Mesenchymal stem cell (in vitro differentiated cells and primary cell): ENCODE results near the gene SGTA.

Experiments
- DNase-seq: peaks from one replicate; pipeline ENCODE4 v3.0.0-alpha.2; 2013
- H2AFZ ChIP-seq: one replicate; pipeline ENCODE4 v1.6.1; 2013; ENCODE audit warnings: low read depth, mild to moderate bottlenecking, control low read depth, inconsistent platforms, low read length, moderate library complexity
- H2AK5ac ChIP-seq: 2 replicates; pipeline ENCODE4 v1.6.1; 2013; ENCODE audit warnings: low read length, moderate library complexity, mild to moderate bottlenecking, inconsistent platforms; ENCODE audit not compliant: severe bottlenecking
- H2BK120ac ChIP-seq: one replicate; pipeline ENCODE4 v1.6.1; 2013; ENCODE audit warnings: low read depth, mild to moderate bottlenecking, inconsistent platforms, low read length, moderate library complexity
- H2BK12ac ChIP-seq, 2 experiments: one replicate each; pipeline ENCODE4 v1.6.1; 2013; ENCODE audit warnings: inconsistent platforms in 2 of 2, low read length in 2 of 2, mild to moderate bottlenecking in 2 of 2, moderate library complexity in 2 of 2, control low read depth in 1 of 2
- H2BK15ac ChIP-seq: one replicate; pipeline ENCODE4 v1.6.1; 2013; ENCODE audit warnings: mild to moderate bottlenecking, low read depth, inconsistent platforms; ENCODE audit not compliant: poor library complexity, severe bottlenecking
- H2BK5ac ChIP-seq: 2 replicates; pipeline ENCODE4 v1.6.1; 2013; ENCODE audit warnings: low read depth, mild to moderate bottlenecking, low read length, control low read depth, inconsistent platforms; ENCODE audit not compliant: poor library complexity, severe bottlenecking
- H3K14ac ChIP-seq, 2 experiments: one replicate each; pipeline ENCODE4 v1.6.1; 2013; ENCODE audit warnings: inconsistent platforms in 2 of 2, low read length in 2 of 2, control low read depth in 1 of 2, mild to moderate bottlenecking in 1 of 2, moderate library complexity in 1 of 2
- H3K18ac ChIP-seq, 2 experiments: one replicate each; pipeline ENCODE4 v1.6.1; 2013; ENCODE audit warnings: inconsistent platforms in 2 of 2, low read length in 2 of 2, control low read depth in 1 of 2, low read depth in 1 of 2, mild to moderate bottlenecking in 1 of 2
- H3K23ac ChIP-seq, 2 experiments: one replicate each; pipeline ENCODE4 v1.6.1; 2013; ENCODE audit warnings: inconsistent platforms in 2 of 2, low read length in 2 of 2, mild to moderate bottlenecking in 2 of 2, moderate library complexity in 2 of 2, control low read depth in 1 of 2
- H3K27ac ChIP-seq: 2 replicates; pipeline ENCODE4 v1.5.1; 2013; ENCODE audit warnings: mild to moderate bottlenecking, moderate library complexity, low read length, control low read depth, inconsistent platforms; ENCODE audit not compliant: poor library complexity, severe bottlenecking
- H3K27me3 ChIP-seq, 2 experiments: 2 replicates each; pipeline versions ENCODE4 v1.6.1 to v1.7.0; 2013; ENCODE audit warnings: low read length in 2 of 2, mild to moderate bottlenecking in 2 of 2, moderate library complexity in 2 of 2, control low read depth in 1 of 2, inconsistent platforms in 1 of 2; ENCODE audit not compliant: control insufficient read depth in 1 of 2, insufficient read depth in 1 of 2
- H3K36me3 ChIP-seq, 2 experiments: 2 replicates each; pipeline versions ENCODE4 v1.6.1 to v1.7.0; 2013; ENCODE audit warnings: low read length in 2 of 2, control low read depth in 1 of 2, inconsistent platforms in 1 of 2, low read depth in 1 of 2, mild to moderate bottlenecking in 1 of 2; ENCODE audit not compliant: insufficient read depth in 2 of 2, control insufficient read depth in 1 of 2
- H3K4ac ChIP-seq, 2 experiments: one replicate each; pipeline ENCODE4 v1.6.1; 2013; ENCODE audit warnings: inconsistent platforms in 2 of 2, low read length in 2 of 2, mild to moderate bottlenecking in 2 of 2, moderate library complexity in 2 of 2, control low read depth in 1 of 2, low read depth in 1 of 2
- H3K4me1 ChIP-seq: 2 replicates; pipeline ENCODE4 v1.6.1; 2013; ENCODE audit warnings: low read depth, low read length, control low read depth; ENCODE audit not compliant: control insufficient read depth, insufficient read depth
- H3K4me2 ChIP-seq: 2 replicates; pipeline ENCODE4 v1.6.1; 2013; ENCODE audit warnings: low read length, mild to moderate bottlenecking, inconsistent platforms; ENCODE audit not compliant: poor library complexity, severe bottlenecking
- H3K4me3 ChIP-seq, 2 experiments: 2 replicates each; pipeline versions ENCODE4 v1.5.1 to v1.7.0; 2013; ENCODE audit warnings: low read length in 2 of 2, mild to moderate bottlenecking in 2 of 2, control low read depth in 1 of 2, low read depth in 1 of 2; ENCODE audit not compliant: insufficient read depth in 1 of 2
- H3K79me1 ChIP-seq: replicated peaks from 2 replicates; pipeline ENCODE4 v1.6.1; 2013; ENCODE audit warnings: mild to moderate bottlenecking, control low read depth, low read length, inconsistent platforms; ENCODE audit not compliant: poor library complexity, severe bottlenecking
- H3K9ac ChIP-seq: 2 replicates; pipeline ENCODE4 v1.7.0; 2013; ENCODE audit warnings: mild to moderate bottlenecking, low read length, moderate library complexity
- H3K9me3 ChIP-seq: 2 replicates; pipeline ENCODE4 v1.7.0; 2013; ENCODE audit warnings: mild to moderate bottlenecking, low read length; ENCODE audit not compliant: control insufficient read depth
- H4K8ac ChIP-seq: one replicate; pipeline ENCODE4 v1.6.1; 2013; ENCODE audit warnings: inconsistent platforms, mild to moderate bottlenecking, low read length, moderate library complexity
- H4K91ac ChIP-seq: one replicate; pipeline ENCODE4 v1.6.1; 2013; ENCODE audit warnings: mild to moderate bottlenecking, low read length, inconsistent platforms
- WGBS: methylation state at CpG from one replicate; pipeline ENCODE4 v1.1.7; 2013; ENCODE audit warnings: mixed read lengths; 5-methylcytosine and 5-hydroxymethylcytosine counted together

Gene SGTA

DNA sequence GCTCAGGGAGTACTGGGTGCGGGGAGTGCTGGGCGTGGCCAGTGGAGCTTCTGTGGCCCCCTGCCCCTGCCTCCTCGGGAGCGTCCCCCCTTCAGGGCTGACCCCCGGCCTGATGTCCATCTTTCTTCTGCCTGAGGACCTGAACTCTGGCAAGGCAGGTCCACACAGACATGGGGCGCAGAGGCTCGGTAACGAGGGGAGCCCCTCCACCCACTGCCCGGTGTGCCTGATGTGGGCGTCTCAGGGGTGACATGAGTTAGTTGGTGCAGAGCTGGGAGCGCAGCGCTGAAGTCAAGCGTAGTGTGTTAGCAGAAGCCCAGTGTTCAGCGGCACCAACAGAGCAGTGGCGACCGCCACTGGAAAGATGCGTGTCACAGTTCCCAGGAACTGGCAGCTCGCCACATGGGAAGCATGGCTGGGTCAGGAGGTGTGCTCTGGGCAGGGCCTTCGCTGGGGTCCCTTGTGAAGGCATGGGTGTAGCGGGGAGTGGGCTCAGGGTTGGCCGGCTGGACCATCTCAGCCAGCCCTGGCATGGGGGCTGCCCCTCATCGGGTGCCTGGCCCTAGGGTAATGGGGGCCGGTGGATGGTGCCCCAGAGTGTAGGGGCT, 13.7 kb upstream of the SGTA start:
- no peak overlapping the region for H3K27ac ChIP-seq
- peaks cover 55% of the 10 kb centered on the region for H3K79me1 ChIP-seq
- no peak overlapping the region for H2AK5ac ChIP-seq
- no peak overlapping the region for H3K4me3 ChIP-seq
- H2BK5ac ChIP-seq, result no peak overlapping the region
- H2BK15ac ChIP-seq, result no peak overlapping the region
- no peak overlapping the region for H3K4ac ChIP-seq
- H3K23ac ChIP-seq, result no peak overlapping the region
- peaks cover 55 to 96% of the 10 kb centered on the region in 2 experiments for H3K36me3 ChIP-seq
- no peak overlapping the region for H3K18ac ChIP-seq
- no peak overlapping the region for H2BK12ac ChIP-seq
- no peak for DNase-seq
- no peaks in the 10 kb centered on the region for H3K27me3 ChIP-seq
- 97% methylated on average over 23 of the region's 23 CpGs for WGBS
- H3K9ac ChIP-seq, result no peak overlapping the region
- no peak overlapping the region for H3K14ac ChIP-seq
- no peaks in the 10 kb centered on the region for H3K4me1 ChIP-seq
- H3K9me3 ChIP-seq, result no peaks in the 10 kb centered on the region
- H3K4me2 ChIP-seq, result no peak overlapping the region
- H4K8ac ChIP-seq, result no peak overlapping the region
- H4K91ac ChIP-seq, result no peak overlapping the region
- H2BK120ac ChIP-seq, result no peak overlapping the region
- H2AFZ ChIP-seq, result no peak overlapping the region

DNA sequence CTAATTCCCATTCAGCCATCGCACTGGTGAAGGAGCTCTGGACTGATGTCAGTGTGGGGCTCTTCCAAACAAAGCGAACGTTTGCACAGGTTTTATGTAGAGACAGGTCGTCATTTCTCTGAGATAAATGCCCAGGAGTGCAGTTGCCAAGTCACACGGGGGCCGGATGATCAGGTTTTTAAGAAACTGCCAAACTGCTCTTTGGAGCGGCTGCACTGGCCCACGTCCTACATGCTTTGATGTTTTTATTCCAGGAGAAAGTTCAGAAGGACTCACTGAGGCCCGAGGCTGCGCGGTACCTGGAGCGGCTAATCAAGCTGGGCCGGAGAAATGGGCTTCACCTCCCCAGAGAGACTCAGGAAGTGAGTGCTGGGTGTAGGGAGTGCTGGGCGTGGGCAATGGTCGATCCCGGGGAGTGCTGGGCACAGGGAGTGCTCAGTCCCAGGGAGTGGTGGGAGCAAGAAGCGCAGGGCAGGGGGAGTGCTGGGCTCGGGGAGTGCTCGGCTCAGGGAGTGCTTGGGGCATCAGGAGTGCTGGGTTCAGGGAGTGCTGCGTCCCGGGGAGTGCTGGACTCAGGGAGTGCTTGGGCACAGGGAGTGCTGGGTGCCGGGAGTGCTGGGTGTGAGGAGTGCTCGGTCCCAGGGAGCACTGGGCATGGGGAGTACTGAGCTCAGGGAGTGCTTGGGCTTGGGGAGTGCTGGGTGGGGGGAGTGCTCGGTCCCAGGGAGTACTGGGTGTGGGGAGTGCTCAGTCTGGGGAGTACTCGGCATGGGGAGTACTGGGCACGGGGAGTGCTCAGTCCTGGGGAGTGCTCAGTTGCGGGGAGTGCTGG, 13.0 kb upstream of the SGTA start:
- no peak overlapping the region for H2AK5ac ChIP-seq
- H3K9me3 ChIP-seq, result no peaks in the 10 kb centered on the region
- H4K91ac ChIP-seq, result no peak overlapping the region
- no peak overlapping the region for H3K9ac ChIP-seq
- H3K27ac ChIP-seq, result no peak overlapping the region
- no peak overlapping the region for H2BK15ac ChIP-seq
- H3K14ac ChIP-seq, result no peak overlapping the region
- WGBS, result 93% methylated on average over 26 of the region's 27 CpGs
- no peak overlapping the region for H2BK120ac ChIP-seq
- H3K4me1 ChIP-seq, result no peaks in the 10 kb centered on the region
- H3K79me1 ChIP-seq, result peaks cover 55% of the 10 kb centered on the region
- no peak overlapping the region for H3K4me3 ChIP-seq
- H4K8ac ChIP-seq, result no peak overlapping the region
- no peak overlapping the region for H3K4ac ChIP-seq
- H2AFZ ChIP-seq, result no peak overlapping the region
- no peak for DNase-seq
- H3K23ac ChIP-seq, result no peak overlapping the region
- H3K18ac ChIP-seq, result no peak overlapping the region
- H3K4me2 ChIP-seq, result no peak overlapping the region
- no peak overlapping the region for H2BK12ac ChIP-seq
- peaks cover 57 to 96% of the 10 kb centered on the region in 2 experiments for H3K36me3 ChIP-seq
- no peaks in the 10 kb centered on the region for H3K27me3 ChIP-seq
- no peak overlapping the region for H2BK5ac ChIP-seq

DNA sequence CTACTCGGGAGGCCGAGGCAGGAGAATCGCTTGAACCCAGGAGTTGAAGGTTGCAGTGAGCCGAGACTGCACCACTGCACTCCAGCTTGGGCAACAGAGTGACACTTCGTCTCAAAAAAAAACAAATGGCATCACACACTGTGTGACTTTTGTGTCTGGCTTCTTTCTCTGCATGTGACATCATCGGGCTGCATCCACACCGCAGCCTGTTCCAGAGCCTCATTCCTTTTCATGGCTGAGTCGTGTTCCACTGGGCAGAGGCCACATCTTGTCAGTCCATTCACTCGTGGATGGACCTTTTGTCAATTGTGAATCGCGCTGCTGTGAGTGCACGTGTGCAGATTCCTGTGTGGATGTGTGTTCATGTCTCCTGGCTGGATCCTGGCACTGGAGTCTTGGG, 10.5 kb upstream of the SGTA start:
- H2AFZ ChIP-seq, result no peak overlapping the region
- H3K23ac ChIP-seq, result no peak overlapping the region
- no peak overlapping the region for H4K91ac ChIP-seq
- H3K4me2 ChIP-seq, result no peak overlapping the region
- no peak overlapping the region for H3K4ac ChIP-seq
- peaks cover 5% of the 10 kb centered on the region for H3K4me1 ChIP-seq
- H2BK15ac ChIP-seq, result no peak overlapping the region
- H2BK5ac ChIP-seq, result no peak overlapping the region
- no peak overlapping the region for H2AK5ac ChIP-seq
- H3K36me3 ChIP-seq, result peaks cover 53 to 94% of the 10 kb centered on the region in 2 experiments
- H2BK12ac ChIP-seq, result no peak overlapping the region
- H3K9me3 ChIP-seq, result no peaks in the 10 kb centered on the region
- H2BK120ac ChIP-seq, result no peak overlapping the region
- H3K14ac ChIP-seq, result no peak overlapping the region
- H4K8ac ChIP-seq, result no peak overlapping the region
- H3K79me1 ChIP-seq, result peaks cover 58% of the 10 kb centered on the region
- no peak overlapping the region for H3K18ac ChIP-seq
- WGBS, result 97% methylated on average over 12 of the region's 12 CpGs
- DNase-seq, result no peak
- no peak overlapping the region for H3K4me3 ChIP-seq
- H3K27me3 ChIP-seq, result no peaks in the 10 kb centered on the region
- H3K9ac ChIP-seq, result no peak overlapping the region
- no peak overlapping the region for H3K27ac ChIP-seq

DNA sequence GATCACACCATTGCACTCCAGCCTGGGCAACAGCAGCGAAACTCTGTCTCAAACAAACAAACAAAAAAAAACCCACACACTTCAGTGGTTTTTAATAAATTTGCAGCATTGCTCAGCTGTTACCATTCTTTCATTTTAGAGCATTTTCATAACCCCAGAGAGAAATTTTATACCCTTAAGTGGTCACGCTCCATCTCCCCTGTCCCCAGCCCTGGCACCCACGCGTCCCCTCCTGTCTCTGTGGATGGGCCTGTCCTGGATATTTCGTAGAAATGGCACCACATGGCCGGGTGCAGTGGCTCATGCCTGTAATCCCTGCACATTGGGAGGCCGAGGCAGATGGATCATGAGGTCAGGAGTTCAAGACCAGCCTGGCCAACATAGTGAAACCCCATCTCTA, 10.1 kb upstream of the SGTA start:
- Histone ChIP-seq H3K79me1 (peaks cover 58% of the 10 kb centered on the region), H3K18ac (no peak overlapping the region), H3K36me3 (peaks cover 53 to 90% of the 10 kb centered on the region in 2 experiments), H3K27ac (no peak overlapping the region), H3K4me2 (no peak overlapping the region), H3K4ac (no peak overlapping the region), H2BK12ac (no peak overlapping the region), H2AK5ac (no peak overlapping the region), H3K9me3 (no peaks in the 10 kb centered on the region), H2BK5ac (no peak overlapping the region), H2BK120ac (no peak overlapping the region), H4K91ac (no peak overlapping the region), H3K9ac (no peak overlapping the region), H2AFZ (no peak overlapping the region), H3K14ac (no peak overlapping the region), H4K8ac (no peak overlapping the region), H3K23ac (no peak overlapping the region), H2BK15ac (no peak overlapping the region), H3K4me3 (no peak overlapping the region), H3K4me1 (peaks cover 5% of the 10 kb centered on the region), H3K27me3 (no peaks in the 10 kb centered on the region)
- WGBS, result 98% methylated on average over 7 of the region's 7 CpGs
- no peak for DNase-seq
